GM12874 (cell line): ENCODE data around the gene GABRB3.

Source experiments
- CTCF ChIP-seq: IDR thresholded peaks from 2 replicates; pipeline ENCODE4 v1.5.1; 2011; ENCODE audit warnings: low read depth, mild to moderate bottlenecking, control low read depth, low read length, moderate library complexity; ENCODE audit not compliant: insufficient read depth

The GABRB3 gene

GRCh38 chr15:26713498-26713897 lies 59.4 kb downstream of the GABRB3 start:
- TF ChIP-seq CTCF, result no peak

GRCh38 chr15:26712335-26712734 lies 60.5 kb downstream of the GABRB3 start:
- no peak for TF ChIP-seq CTCF

GRCh38 chr15:26711445-26711844 lies 61.4 kb downstream of the GABRB3 start:
- TF ChIP-seq CTCF, result no peak

GRCh38 chr15:26702381-26702780 lies 70.5 kb downstream of the GABRB3 start:
- TF ChIP-seq CTCF, result no peak

- no peak for TF ChIP-seq CTCF
These were observed 74.3 kb downstream of the GABRB3 start for GRCh38 chr15:26698555-26698954.

- no peak for TF ChIP-seq CTCF
These were observed 75.0 kb downstream of the GABRB3 start for GRCh38 chr15:26697913-26698312.

- no peak for TF ChIP-seq CTCF
These were observed 81.6 kb downstream of the GABRB3 start for GRCh38 chr15:26691249-26691648.

- no peak for TF ChIP-seq CTCF
These were observed 82.1 kb downstream of the GABRB3 start for GRCh38 chr15:26690778-26691177.
